GM12801 (cell line): Measurements from ENCODE around the gene BRWD1.

Experiments
- CTCF ChIP-seq: IDR thresholded peaks from one replicate; pipeline ENCODE4 v1.5.1; 2011; ENCODE audit warnings: control low read depth; ENCODE audit not compliant: insufficient read length; ENCODE audit errors: extremely low read depth

The BRWD1 gene

GRCh38 chr21:39209334-39209688 lies 104.1 kb downstream of the BRWD1 start:
- no peak for TF ChIP-seq CTCF

GRCh38 chr21:39208624-39209333 lies 104.7 kb downstream of the BRWD1 start:
- TF ChIP-seq CTCF: no peak

GRCh38 chr21:39204134-39204533 lies 109.3 kb downstream of the BRWD1 start:
- no peak for TF ChIP-seq CTCF

GRCh38 chr21:39198800-39199199 lies 114.6 kb downstream of the BRWD1 start:
- TF ChIP-seq CTCF: no peak

- no peak for TF ChIP-seq CTCF
These were observed 115.8 kb downstream of the BRWD1 start for GRCh38 chr21:39197448-39198233.

- no peak for TF ChIP-seq CTCF
These were observed 116.6 kb downstream of the BRWD1 start for GRCh38 chr21:39196838-39197237.

GRCh38 chr21:39196310-39196709 lies 117.1 kb downstream of the BRWD1 start:
- no peak for TF ChIP-seq CTCF
